ENCODE data around the gene PTPN5.
"Not testable (repeated sequence)": the region's sequence is repeated elsewhere in the genome, so short reads cannot be mapped to it uniquely, and the experiment has no call there.

The PTPN5 gene

DNA sequence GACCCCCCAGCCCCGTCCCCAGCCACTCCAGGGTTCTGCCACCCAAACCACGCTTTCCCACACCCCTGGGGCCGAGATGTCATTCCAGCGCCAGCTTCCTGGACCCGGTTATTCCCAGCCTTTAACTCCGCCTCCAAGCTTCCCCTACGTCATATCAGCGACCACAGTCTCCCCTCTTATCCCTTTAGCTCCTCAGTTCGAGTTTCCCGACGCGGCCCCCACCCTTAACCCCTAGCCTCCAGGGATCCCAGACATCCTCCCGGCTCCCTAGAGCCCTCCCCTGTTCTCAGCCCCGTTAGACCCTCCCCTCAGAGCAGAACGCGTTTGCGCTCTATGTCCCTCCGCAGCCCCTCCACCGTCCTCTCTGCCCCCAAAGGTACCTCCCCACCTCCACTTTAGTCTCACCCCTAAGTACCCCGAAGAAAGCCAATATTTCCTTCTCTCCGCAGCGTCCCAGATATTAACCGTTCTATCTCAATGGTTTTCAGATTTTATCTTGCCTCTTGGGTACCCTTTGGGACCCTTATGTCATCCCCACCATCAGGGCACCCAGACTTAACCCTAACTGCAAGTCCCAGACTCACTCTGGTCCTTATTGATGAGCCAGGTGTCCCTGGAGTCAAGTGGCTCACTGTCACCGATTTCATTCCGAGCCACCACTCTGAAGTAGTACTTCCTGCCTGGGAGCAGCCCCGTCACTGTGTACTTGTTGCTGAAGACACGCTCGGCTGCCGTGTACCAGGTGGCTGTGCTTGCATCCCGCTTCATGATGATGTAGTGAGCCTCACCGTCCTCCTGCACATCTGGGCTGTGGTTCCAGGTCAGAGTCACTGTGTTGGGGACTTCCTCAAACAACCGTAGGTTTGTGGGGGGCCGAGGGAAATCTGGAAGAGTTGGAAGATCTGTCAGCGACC, 85.0 kb downstream of the PTPN5 start:
- DNase-seq, result no peak

DNA sequence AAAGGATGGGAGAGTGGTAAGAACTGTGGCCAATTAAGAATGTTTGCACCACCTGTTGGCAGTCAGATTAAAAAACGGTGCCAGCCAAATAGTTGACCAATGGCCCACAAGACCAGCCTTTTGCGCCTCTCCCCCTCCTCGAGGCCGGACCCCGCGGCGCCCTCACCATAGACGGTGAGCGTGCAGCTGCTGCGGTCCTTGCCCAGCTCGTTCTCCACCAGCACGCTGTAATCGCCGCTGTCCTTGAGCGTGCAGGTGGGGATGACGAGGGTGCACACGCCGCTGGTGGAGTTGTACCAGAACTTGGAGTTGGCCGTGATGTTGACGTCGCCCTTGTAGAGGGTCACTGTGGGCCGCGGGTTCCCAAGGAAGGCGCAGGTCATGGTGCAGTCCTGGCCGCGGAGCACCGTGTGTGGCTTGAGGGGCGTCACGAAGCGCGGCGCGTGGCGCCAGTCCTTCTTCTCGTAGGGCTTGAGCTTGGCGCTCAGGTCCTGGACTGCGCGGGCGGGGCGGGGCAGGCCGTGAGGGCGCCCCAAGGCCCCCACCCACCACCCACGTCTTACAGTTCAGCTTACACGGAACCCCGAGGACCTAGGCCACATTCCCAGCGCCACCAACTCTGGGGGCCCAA, 85.8 kb downstream of the PTPN5 start:
- DNase-seq, result no peak

GRCh38 chr11:18704698-18705097, 86.9 kb downstream of the PTPN5 start:
- DNase-seq, result no peak

DNA sequence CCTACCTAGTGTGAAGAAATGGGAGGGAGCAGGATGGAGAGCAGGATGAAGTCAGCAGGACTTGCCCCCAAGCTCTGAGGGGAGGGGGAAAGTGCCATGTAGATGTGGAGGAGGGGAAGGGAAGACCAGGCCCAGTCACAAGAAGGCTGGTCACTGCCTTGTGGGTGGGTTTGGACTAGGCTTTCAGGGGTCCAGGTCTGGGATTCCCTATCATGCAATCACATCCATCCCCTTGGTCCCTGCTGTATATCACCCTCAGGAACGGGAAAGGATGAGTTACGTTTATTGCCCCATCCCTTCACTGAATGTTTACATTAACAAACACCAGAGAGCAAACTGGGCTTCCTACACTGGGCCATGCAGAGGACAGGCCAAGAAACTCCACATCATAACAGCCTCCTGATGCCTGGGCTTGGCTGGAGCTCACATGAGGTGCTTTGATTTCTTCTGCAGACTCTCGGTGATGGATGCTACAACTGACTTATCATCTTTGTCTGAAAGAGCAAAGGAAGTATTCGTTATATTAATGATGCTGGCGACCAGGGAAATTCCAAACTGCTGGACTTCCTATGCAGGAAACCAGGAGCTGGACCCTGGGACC, 87.5 kb downstream of the PTPN5 start:
- no peak for DNase-seq

- no peak for DNase-seq
Observed at GRCh38 chr11:18703001-18703763, 88.4 kb downstream of the PTPN5 start.

GRCh38 chr11:18701614-18702216, 89.9 kb downstream of the PTPN5 start:
- no peak for DNase-seq

DNA sequence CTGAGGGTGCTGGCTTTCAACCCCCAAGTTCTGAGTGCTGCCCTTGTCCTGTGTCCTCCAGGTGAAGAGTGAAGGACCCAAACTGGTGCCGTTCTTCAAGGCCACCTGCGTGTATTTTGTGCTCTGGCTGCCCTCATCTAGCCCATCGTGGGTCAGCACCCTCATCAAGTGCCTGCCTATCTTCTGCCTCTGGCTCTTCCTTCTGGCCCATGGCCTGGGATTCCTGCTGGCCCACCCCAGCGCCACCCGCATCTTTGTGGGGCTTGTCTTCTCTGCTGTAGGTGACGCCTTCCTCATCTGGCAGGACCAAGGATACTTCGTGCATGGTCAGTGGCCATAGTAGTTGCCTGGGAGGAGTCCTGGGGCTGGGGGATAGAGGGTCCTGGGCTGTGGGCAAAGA, 90.7 kb downstream of the PTPN5 start:
- DNase-seq, result no peak

GRCh38 chr11:18700375-18700774, 91.2 kb downstream of the PTPN5 start:
- DNase-seq, result no peak

DNA sequence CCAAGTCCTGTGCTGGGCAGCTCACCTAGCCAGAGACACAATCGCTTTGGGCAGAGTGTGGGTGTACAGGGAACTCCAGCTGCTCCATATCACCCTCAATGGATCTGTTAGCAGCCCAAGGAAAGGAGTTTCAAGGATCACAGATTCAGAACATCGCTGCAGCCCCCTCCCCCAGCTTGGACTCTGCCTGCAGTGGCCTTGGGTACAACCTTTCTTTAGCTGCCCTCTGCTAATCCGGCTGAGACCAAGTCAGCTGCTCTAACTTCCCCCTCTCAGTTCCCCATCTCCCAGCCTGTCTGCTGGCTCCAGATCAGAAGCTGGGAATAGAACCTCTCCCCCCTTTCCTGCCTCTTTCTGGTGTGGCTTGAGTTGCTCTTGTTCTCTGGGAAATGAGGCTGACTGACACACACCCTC, 91.7 kb downstream of the PTPN5 start:
- DNase-seq, result no peak

- no peak for DNase-seq
Observed at GRCh38 chr11:18699269-18699596, 92.4 kb downstream of the PTPN5 start.

- DNase-seq, result peak; percentile 15
Observed at GRCh38 chr11:18698341-18699268, 93.0 kb downstream of the PTPN5 start, which contains the start of gene TMEM86A. TMEM86A (plus strand) TSS chr11:18698779; CDS start chr11:18698887, 108 bp downstream.

- DNase-seq, result no peak
Observed at GRCh38 chr11:18697576-18697975, 94.0 kb downstream of the PTPN5 start.

GRCh38 chr11:18696638-18697225, 94.9 kb downstream of the PTPN5 start:
- DNase-seq, result no peak

DNA sequence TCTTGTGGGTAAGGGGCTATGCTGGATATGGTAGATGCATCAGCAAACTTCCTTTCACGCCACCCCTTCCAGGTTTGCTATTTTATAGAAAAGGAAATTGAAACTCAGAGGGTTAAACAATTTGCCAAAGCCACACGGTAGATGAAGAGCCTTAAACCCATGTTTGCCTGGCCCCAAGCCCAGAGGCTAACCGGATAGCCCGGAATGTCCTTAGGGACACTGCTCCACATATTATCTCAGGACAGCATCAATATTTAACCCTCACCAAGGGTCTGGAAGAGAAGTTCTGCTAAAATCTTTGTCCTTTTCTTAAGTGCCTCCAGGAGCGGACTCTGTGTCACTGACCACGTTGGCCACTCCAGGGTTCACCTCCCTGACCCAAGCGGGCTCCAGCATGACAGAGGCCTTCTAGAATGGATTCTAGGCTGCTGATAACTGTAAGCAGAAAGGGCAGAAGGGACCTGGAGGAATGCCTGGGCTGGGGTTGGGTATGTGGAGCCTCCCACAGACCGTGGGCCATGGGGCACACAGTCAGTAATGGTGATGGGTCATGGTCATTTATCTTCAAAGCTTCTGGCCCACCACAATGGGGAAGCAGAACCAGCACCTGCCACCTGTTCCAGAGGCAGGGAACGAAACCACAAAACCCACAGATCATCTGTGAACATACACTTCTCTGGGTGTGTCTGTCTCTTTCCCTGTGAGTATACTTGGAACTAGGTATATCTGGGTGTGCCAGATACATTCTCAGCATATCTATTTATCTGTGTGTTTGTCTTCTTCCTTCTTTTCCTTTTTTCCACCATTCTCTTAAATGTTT, 98.4 kb downstream of the PTPN5 start:
- DNase-seq, result no peak

GRCh38 chr11:18691467-18692140, 100.0 kb downstream of the PTPN5 start:
- not testable (repeated sequence) for DNase-seq

- no peak for DNase-seq
Observed at GRCh38 chr11:18684267-18684666, 107.3 kb downstream of the PTPN5 start.

DNA sequence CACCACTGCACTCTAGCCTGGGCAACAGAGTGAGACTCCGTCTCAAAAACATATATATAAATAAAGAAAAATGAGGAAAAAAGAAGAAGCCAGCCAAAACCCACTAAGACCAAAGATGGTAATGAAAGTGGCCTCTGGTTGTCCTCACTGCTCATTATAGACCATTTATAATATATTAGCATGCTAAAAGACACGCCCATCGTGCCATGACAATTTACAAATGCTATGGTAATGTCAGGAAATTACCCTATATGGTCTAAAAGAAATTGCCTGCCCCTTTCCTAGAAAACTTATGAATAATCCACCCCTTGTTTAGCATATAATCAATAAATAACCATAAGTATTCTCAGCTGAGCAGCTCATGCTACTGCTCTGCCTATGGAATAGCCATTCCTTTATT, 109.1 kb downstream of the PTPN5 start:
- no peak for DNase-seq

GRCh38 chr11:18681949-18682348, 109.6 kb downstream of the PTPN5 start:
- not testable (repeated sequence) for DNase-seq

Measured in NCI-H1694 treated with DMSO at 0.1 percent for 48 hours (cell line).